Esophagus muscularis mucosa (tissue), 4 donors: Measurements from ENCODE around the gene TOP2A. TPM values are rescaled to one million over a fixed set of nuclear protein-coding genes. Genes with fewer than 3 reads are reported as not detected.

ENCODE experiments used
- DNase-seq: peaks from one replicate; pipeline ENCODE4 v3.0.0-alpha.2; 2017; ENCODE audit errors: extremely low spot score
- H3K27ac ChIP-seq, 4 donors: fragments of 200-600 bp; sonication (generic); replicated peaks in 1 of 4; 1 replicate in 3 of 4; 2 replicates in 1 of 4; pipeline ENCODE4 v1.5.1; 2016 to 2019; ENCODE audit warnings: mild to moderate bottlenecking in 1 of 4
- H3K27me3 ChIP-seq, 4 donors: fragments of 200-600 bp; sonication (generic); one replicate each; pipeline versions ENCODE4 v1.5.1 to v1.6.0; 2016 to 2019
- H3K36me3 ChIP-seq, 4 donors: fragments of 200-600 bp; sonication (generic); one replicate each; pipeline ENCODE4 v1.5.1; 2016 to 2019
- H3K4me1 ChIP-seq, 4 donors: fragments of 200-600 bp; sonication (generic); one replicate each; pipeline ENCODE4 v1.5.1; 2016 to 2019
- H3K4me3 ChIP-seq, 4 donors: fragments of 200-600 bp; sonication (generic); 1 replicate in 2 of 4; 2 replicates in 2 of 4; pipeline ENCODE4 v1.5.1; 2016 to 2019; ENCODE audit warnings: mild to moderate bottlenecking in 4 of 4, moderate library complexity in 1 of 4
- H3K9me3 ChIP-seq, 4 donors: fragments of 200-600 bp; sonication (generic); 1 replicate in 3 of 4; 2 replicates in 1 of 4; pipeline ENCODE4 v1.5.1; 2016 to 2019
- EP300 ChIP-seq: sonication (generic); formaldehyde crosslinking; IDR thresholded peaks from one replicate; pipeline ENCODE4 v1.6.1; 2017; ENCODE audit warnings: antibody characterized with exemption
- POLR2A ChIP-seq: fragments of 450-650 bp; IDR thresholded peaks from one replicate; pipeline ENCODE4 v1.6.1; 2017; ENCODE audit warnings: antibody characterized with exemption, moderate library complexity, mild to moderate bottlenecking, low read depth
- POLR2AphosphoS5 ChIP-seq, 2 donors: sonication (generic); formaldehyde crosslinking; IDR thresholded peaks; one replicate each; pipeline ENCODE4 v1.6.1; 2017; ENCODE audit warnings: antibody characterized with exemption in 2 of 2
- WGBS: methylation state at CpG from one replicate; pipeline ENCODE4 v1.1.5; 2018; 5-methylcytosine and 5-hydroxymethylcytosine counted together
- intact Hi-C: fragments of 100-400 bp; cut with DNase I; formaldehyde crosslinking; loops from one replicate; pipeline ENCODE4 v1.15.1; 2023
- total RNA-seq, 4 donors: library from RNA; depleted of rRNA; stranded (reverse); fragments of >200 nt; gene quantifications; one replicate each; pipeline versions ENCODE4 v1.1.0 to v1.2.1, GENCODE V29; 2016
- TF ChIP-seq, protein P1 (sequence below), 3 experiments: fragments of 200-600 bp in 2 of 3; fragments of 450-650 bp in 1 of 3; sonication (generic) in 2 of 3; IDR thresholded peaks; one replicate each; pipeline ENCODE4 v1.5.1; 2017 to 2019; ENCODE audit warnings: antibody characterized with exemption in 3 of 3, mild to moderate bottlenecking in 2 of 3, moderate library complexity in 1 of 3

TOP2A gene
- total RNA-seq, 4 donors from 2014 or later: under 0.01 to 1.4 (median 0.30) TPM

DNA sequence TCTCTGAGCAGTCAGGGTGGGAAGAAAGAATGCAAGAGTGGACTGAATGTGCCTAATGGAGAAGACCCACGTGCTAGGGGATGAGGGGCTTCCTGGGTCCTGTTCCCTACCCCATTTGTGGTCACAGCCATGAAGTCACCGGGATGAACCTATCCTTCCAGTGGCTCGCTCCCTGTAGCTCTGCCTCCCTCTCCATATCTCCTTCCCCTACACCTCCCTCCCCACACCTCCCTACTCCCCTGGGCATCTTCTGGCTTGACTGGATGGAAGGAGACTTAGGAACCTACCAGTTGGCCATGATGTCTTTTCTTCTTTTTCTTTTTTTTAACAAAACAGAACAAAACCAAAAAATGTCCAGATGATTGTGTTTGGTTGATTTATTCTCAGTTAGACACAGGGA is 39.7 kb upstream of the TOP2A start:
- H3K9me3 ChIP-seq: no peaks in the 10 kb centered on the region
- peaks cover 61 to 99% (median 97%) of the 10 kb centered on the region in 4 donors for H3K4me1 ChIP-seq
- WGBS: 85% methylated on average over 3 of the region's 3 CpGs
- TF ChIP-seq, protein P1, sequence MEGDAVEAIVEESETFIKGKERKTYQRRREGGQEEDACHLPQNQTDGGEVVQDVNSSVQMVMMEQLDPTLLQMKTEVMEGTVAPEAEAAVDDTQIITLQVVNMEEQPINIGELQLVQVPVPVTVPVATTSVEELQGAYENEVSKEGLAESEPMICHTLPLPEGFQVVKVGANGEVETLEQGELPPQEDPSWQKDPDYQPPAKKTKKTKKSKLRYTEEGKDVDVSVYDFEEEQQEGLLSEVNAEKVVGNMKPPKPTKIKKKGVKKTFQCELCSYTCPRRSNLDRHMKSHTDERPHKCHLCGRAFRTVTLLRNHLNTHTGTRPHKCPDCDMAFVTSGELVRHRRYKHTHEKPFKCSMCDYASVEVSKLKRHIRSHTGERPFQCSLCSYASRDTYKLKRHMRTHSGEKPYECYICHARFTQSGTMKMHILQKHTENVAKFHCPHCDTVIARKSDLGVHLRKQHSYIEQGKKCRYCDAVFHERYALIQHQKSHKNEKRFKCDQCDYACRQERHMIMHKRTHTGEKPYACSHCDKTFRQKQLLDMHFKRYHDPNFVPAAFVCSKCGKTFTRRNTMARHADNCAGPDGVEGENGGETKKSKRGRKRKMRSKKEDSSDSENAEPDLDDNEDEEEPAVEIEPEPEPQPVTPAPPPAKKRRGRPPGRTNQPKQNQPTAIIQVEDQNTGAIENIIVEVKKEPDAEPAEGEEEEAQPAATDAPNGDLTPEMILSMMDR (IDR thresholded peaks at IDR 0.05): no peak
- no peak for TF ChIP-seq POLR2AphosphoS5 (IDR thresholded peaks at IDR 0.05)
- no peak for TF ChIP-seq POLR2A
- no peak for TF ChIP-seq EP300
- no peak for DNase-seq
- peak overlapping the region; percentile 78 to 98 (median 88) for H3K27ac ChIP-seq
- H3K36me3 ChIP-seq: peaks cover 23 to 66% (median 49%) of the 10 kb centered on the region in 4 donors
- H3K4me3 ChIP-seq: no peak overlapping the region
- no peaks in the 10 kb centered on the region for H3K27me3 ChIP-seq
- intact Hi-C loops: no loop called here

DNA sequence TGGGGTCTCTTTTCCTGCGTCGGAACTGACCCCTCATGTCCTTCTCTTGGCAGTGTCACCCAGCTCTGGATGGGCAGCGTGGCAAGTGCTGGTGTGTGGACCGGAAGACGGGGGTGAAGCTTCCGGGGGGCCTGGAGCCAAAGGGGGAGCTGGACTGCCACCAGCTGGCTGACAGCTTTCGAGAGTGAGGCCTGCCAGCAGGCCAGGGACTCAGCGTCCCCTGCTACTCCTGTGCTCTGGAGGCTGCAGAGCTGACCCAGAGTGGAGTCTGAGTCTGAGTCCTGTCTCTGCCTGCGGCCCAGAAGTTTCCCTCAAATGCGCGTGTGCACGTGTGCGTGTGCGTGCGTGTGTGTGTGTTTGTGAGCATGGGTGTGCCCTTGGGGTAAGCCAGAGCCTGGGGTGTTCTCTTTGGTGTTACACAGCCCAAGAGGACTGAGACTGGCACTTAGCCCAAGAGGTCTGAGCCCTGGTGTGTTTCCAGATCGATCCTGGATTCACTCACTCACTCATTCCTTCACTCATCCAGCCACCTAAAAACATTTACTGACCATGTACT is 38.8 kb upstream of the TOP2A start:
- Histone ChIP-seq H3K36me3 (peaks cover 28 to 72% (median 49%) of the 10 kb centered on the region in 4 donors), H3K9me3 (no peaks in the 10 kb centered on the region), H3K27me3 (no peaks in the 10 kb centered on the region), H3K4me3 (no peak overlapping the region), H3K4me1 (peaks cover 62 to 99% (median 97%) of the 10 kb centered on the region in 4 donors), H3K27ac (peak overlapping the region; percentile 78 to 98 (median 88))
- 8% methylated on average over 1 of the region's 16 CpGs for WGBS
- TF ChIP-seq POLR2AphosphoS5 (IDR thresholded peaks at IDR 0.05): no peak
- no peak for TF ChIP-seq POLR2A
- no peak for TF ChIP-seq EP300
- TF ChIP-seq, protein P1 (IDR thresholded peaks at IDR 0.05): no peak
- no peak for DNase-seq
- intact Hi-C loops: no loop called here

DNA sequence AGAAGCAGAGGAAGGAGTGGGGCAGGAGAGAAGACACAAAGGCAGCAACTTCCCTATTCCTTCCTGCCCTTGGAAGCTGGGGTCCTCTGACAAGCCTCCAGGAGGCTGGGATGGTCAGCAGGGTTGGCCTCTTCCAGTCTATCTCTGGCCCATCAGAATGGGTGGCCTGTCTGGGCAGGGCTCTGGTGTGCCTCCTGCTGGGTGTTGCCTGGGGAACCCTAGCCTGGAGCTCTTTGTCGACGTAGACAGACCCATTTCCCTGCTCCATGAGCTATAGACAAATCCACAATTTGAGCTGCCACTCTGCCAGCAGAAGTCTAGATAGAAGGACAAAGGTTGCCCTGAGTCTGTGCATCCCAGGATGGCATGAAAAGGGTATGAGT is 36.9 kb upstream of the TOP2A start:
- H3K9me3 ChIP-seq: no peaks in the 10 kb centered on the region
- H3K4me1 ChIP-seq: peaks cover 73 to 99% (median 97%) of the 10 kb centered on the region in 4 donors
- TF ChIP-seq POLR2AphosphoS5 (IDR thresholded peaks at IDR 0.05) (no peak), EP300 (no peak), POLR2A (no peak)
- TF ChIP-seq, protein P1 (IDR thresholded peaks at IDR 0.05): no peak
- DNase-seq: no peak
- 58% methylated on average over 2 of the region's 2 CpGs for WGBS
- H3K27me3 ChIP-seq: no peaks in the 10 kb centered on the region
- H3K27ac ChIP-seq: peak overlapping the region; percentile 88 to 98 (median 93)
- intact Hi-C loops: no loop called here
- peaks cover 28 to 72% (median 49%) of the 10 kb centered on the region in 4 donors for H3K36me3 ChIP-seq
- H3K4me3 ChIP-seq: no peak overlapping the region

DNA sequence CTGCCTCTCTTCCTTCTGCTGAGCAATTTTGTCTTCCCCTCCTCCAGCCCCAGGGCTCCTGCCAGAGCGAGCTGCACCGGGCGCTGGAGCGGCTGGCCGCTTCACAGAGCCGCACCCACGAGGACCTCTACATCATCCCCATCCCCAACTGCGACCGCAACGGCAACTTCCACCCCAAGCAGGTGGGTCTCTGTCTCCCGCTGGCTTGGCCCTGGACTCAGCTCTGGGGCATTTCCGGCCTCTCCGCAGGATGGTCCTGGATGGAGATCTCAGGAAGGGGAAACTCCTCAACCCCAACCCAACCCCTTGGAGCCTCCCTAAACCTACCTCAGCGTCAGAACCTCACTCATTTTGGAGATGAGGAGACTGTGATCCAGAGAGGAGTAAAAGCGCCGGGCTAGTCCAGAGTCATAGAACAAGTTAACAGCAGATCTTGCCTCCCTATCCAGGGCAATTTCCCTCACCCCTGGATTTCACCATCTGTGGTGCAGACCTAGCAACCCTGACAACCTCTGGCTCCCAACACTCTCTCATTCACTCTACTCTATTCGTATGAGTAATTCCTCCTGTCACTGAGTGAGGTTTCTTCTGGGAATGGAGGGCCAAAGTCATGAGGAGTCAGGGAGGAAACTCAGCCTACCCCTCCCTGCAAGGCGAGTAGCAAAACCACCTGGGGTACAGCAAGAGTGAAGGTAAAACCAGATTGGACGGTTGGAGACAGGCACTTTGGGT is 36.4 kb upstream of the TOP2A start:
- Histone ChIP-seq H3K27ac (peak overlapping the region; percentile 88 to 98 (median 93)), H3K9me3 (no peaks in the 10 kb centered on the region), H3K4me1 (peaks cover 78 to 99% (median 97%) of the 10 kb centered on the region in 4 donors), H3K27me3 (no peaks in the 10 kb centered on the region), H3K4me3 (no peak overlapping the region), H3K36me3 (peaks cover 28 to 72% (median 49%) of the 10 kb centered on the region in 4 donors)
- 67% methylated on average over 19 of the region's 19 CpGs for WGBS
- intact Hi-C loops: no loop called here
- TF ChIP-seq, protein P1 (IDR thresholded peaks at IDR 0.05): no peak
- TF ChIP-seq EP300: no peak
- TF ChIP-seq POLR2AphosphoS5 (IDR thresholded peaks at IDR 0.05): peak in 1 of 2 donors; percentile 61
- no peak for TF ChIP-seq POLR2A
- no peak for DNase-seq
